Effector memory CD4-positive, alpha-beta T cell (primary cell): ENCODE results near the gene DNPEP.
A peak's percentile ranks its signal among the peaks of the same experiment; 100 is the strongest.

Source experiments
- DNase-seq, 3 donors: peaks; one replicate each; pipeline ENCODE4 v3.0.0-alpha.2; 2020
- H3K27ac ChIP-seq: 2 replicates; pipeline ENCODE4 v1.7.0; 2013; ENCODE audit warnings: mild to moderate bottlenecking, low read length, moderate library complexity; ENCODE audit not compliant: insufficient read depth, poor library complexity, severe bottlenecking
- H3K27me3 ChIP-seq: replicated peaks from 2 replicates; pipeline ENCODE4 v1.7.0; 2013; ENCODE audit warnings: mild to moderate bottlenecking, low read length; ENCODE audit not compliant: insufficient read depth, control insufficient read depth, poor library complexity, severe bottlenecking
- H3K36me3 ChIP-seq: 2 replicates; pipeline ENCODE4 v1.7.0; 2013; ENCODE audit warnings: mild to moderate bottlenecking, low read length, moderate library complexity; ENCODE audit not compliant: control insufficient read depth, insufficient read depth
- H3K4me1 ChIP-seq: 2 replicates; pipeline ENCODE4 v1.7.0; 2013; ENCODE audit warnings: low read length, mild to moderate bottlenecking; ENCODE audit not compliant: control insufficient read depth, insufficient read depth, poor library complexity, severe bottlenecking
- H3K4me3 ChIP-seq: 2 replicates; pipeline ENCODE4 v1.7.0; 2013; ENCODE audit warnings: low read length, low read depth, mild to moderate bottlenecking; ENCODE audit not compliant: insufficient read depth, poor library complexity, severe bottlenecking
- H3K9me3 ChIP-seq: 2 replicates; pipeline ENCODE4 v1.7.0; 2013; ENCODE audit warnings: mild to moderate bottlenecking, low read length, moderate library complexity; ENCODE audit not compliant: control insufficient read depth

DNPEP gene

GRCh38 chr2:219386532-219387280 lies 1.0 kb downstream of the DNPEP start:
- no peaks in the 10 kb centered on the region for H3K27me3 ChIP-seq
- H3K9me3 ChIP-seq, result no peaks in the 10 kb centered on the region
- peaks cover 39% of the 10 kb centered on the region for H3K36me3 ChIP-seq
- peak overlapping the region; percentile 73 for H3K4me3 ChIP-seq
- peak overlapping the region; percentile 92 for H3K27ac ChIP-seq
- H3K4me1 ChIP-seq, result peaks cover 17% of the 10 kb centered on the region
- DNase-seq, result no peak

GRCh38 chr2:219385958-219386520 lies 1.7 kb downstream of the DNPEP start:
- Histone ChIP-seq H3K27me3 (no peaks in the 10 kb centered on the region), H3K4me3 (no peak overlapping the region), H3K4me1 (peaks cover 17% of the 10 kb centered on the region), H3K9me3 (no peaks in the 10 kb centered on the region), H3K36me3 (peaks cover 44% of the 10 kb centered on the region), H3K27ac (no peak overlapping the region)
- DNase-seq, result no peak

GRCh38 chr2:219384859-219385258 lies 2.9 kb downstream of the DNPEP start:
- Histone ChIP-seq H3K4me3 (no peak overlapping the region), H3K27me3 (no peaks in the 10 kb centered on the region), H3K9me3 (no peaks in the 10 kb centered on the region), H3K27ac (no peak overlapping the region), H3K36me3 (peaks cover 51% of the 10 kb centered on the region), H3K4me1 (peaks cover 17% of the 10 kb centered on the region)
- no peak for DNase-seq

- H3K27ac ChIP-seq, result no peak overlapping the region
- H3K36me3 ChIP-seq, result peaks cover 51% of the 10 kb centered on the region
- peaks cover 17% of the 10 kb centered on the region for H3K4me1 ChIP-seq
- H3K27me3 ChIP-seq, result no peaks in the 10 kb centered on the region
- no peaks in the 10 kb centered on the region for H3K9me3 ChIP-seq
- no peak for DNase-seq
- no peak overlapping the region for H3K4me3 ChIP-seq
These were observed 3.5 kb downstream of the DNPEP start for GRCh38 chr2:219384083-219384713.

GRCh38 chr2:219381448-219381847 lies 6.3 kb downstream of the DNPEP start:
- no peak for DNase-seq
- Histone ChIP-seq H3K4me1 (peaks cover under 1% of the 10 kb centered on the region), H3K36me3 (peaks cover 54% of the 10 kb centered on the region), H3K27me3 (no peaks in the 10 kb centered on the region), H3K27ac (no peak overlapping the region), H3K9me3 (no peaks in the 10 kb centered on the region), H3K4me3 (no peak overlapping the region)

GRCh38 chr2:219380926-219381325 lies 6.8 kb downstream of the DNPEP start:
- no peaks in the 10 kb centered on the region for H3K27me3 ChIP-seq
- DNase-seq, result no peak
- H3K36me3 ChIP-seq, result peaks cover 49% of the 10 kb centered on the region
- H3K4me3 ChIP-seq, result no peak overlapping the region
- no peaks in the 10 kb centered on the region for H3K9me3 ChIP-seq
- no peaks in the 10 kb centered on the region for H3K4me1 ChIP-seq
- no peak overlapping the region for H3K27ac ChIP-seq

GRCh38 chr2:219378163-219378851 lies 9.4 kb downstream of the DNPEP start:
- peaks cover 45% of the 10 kb centered on the region for H3K36me3 ChIP-seq
- no peak for DNase-seq

GRCh38 chr2:219369447-219369861 lies 18.3 kb downstream of the DNPEP start:
- no peak for DNase-seq
- Histone ChIP-seq H3K27ac (no peak overlapping the region), H3K4me1 (no peaks in the 10 kb centered on the region), H3K9me3 (no peaks in the 10 kb centered on the region), H3K27me3 (no peaks in the 10 kb centered on the region), H3K36me3 (peaks cover 13% of the 10 kb centered on the region), H3K4me3 (no peak overlapping the region)

More at GRCh38 chr2:219378163-219378851, 9.4 kb downstream of the DNPEP start:
- no peaks in the 10 kb centered on the region for H3K4me1 ChIP-seq
- no peak overlapping the region for H3K27ac ChIP-seq
- H3K9me3 ChIP-seq, result no peaks in the 10 kb centered on the region
- H3K4me3 ChIP-seq, result no peak overlapping the region
- no peaks in the 10 kb centered on the region for H3K27me3 ChIP-seq

GRCh38 chr2:219368690-219369191 lies 19.0 kb downstream of the DNPEP start:
- H3K4me3 ChIP-seq, result no peak overlapping the region
- no peak for DNase-seq
- H3K36me3 ChIP-seq, result peaks cover 6% of the 10 kb centered on the region
- no peaks in the 10 kb centered on the region for H3K4me1 ChIP-seq
- H3K27me3 ChIP-seq, result no peaks in the 10 kb centered on the region
- H3K9me3 ChIP-seq, result no peaks in the 10 kb centered on the region
- no peak overlapping the region for H3K27ac ChIP-seq
